GM19035 (cell line): ENCODE measurements around the gene DENND10.
"Not testable (repeated sequence)": the region's sequence is repeated elsewhere in the genome, so short reads cannot be mapped to it uniquely, and the experiment has no call there.

ENCODE experiments used
- ATAC-seq: cut with Tn5 transposase; IDR thresholded peaks from one replicate; pipeline ENCODE4 v1.9.1; 2021; ENCODE audit not compliant: unreplicated experiment

Gene DENND10

GRCh38 chr10:119098576-119098975, 5.3 kb upstream of the DENND10 start:
- ATAC-seq = no peak

- no peak for ATAC-seq
These were observed 3.3 kb upstream of the DENND10 start for GRCh38 chr10:119100434-119101238.

- no peak for ATAC-seq
These were observed 2.4 kb upstream of the DENND10 start for GRCh38 chr10:119101366-119102098.

- ATAC-seq = no peak
These were observed 541 bp upstream of the DENND10 start for GRCh38 chr10:119103241-119103902.

GRCh38 chr10:119104654-119105015, 722 bp downstream of the DENND10 start:
- ATAC-seq = peak; percentile 41

GRCh38 chr10:119105155-119105554, 1.2 kb downstream of the DENND10 start:
- no peak for ATAC-seq

GRCh38 chr10:119105899-119106298, 2.0 kb downstream of the DENND10 start:
- not testable (repeated sequence) for ATAC-seq

GRCh38 chr10:119107106-119107505, 3.2 kb downstream of the DENND10 start:
- ATAC-seq = not testable (repeated sequence)

GRCh38 chr10:119107771-119108170, 3.9 kb downstream of the DENND10 start:
- not testable (repeated sequence) for ATAC-seq

GRCh38 chr10:119112056-119112455, 8.1 kb downstream of the DENND10 start:
- ATAC-seq = no peak

- no peak for ATAC-seq
These were observed 10.1 kb downstream of the DENND10 start for GRCh38 chr10:119113751-119114732.

GRCh38 chr10:119115926-119116325, 12.0 kb downstream of the DENND10 start:
- ATAC-seq = no peak

GRCh38 chr10:119116326-119116951, 12.5 kb downstream of the DENND10 start:
- no peak for ATAC-seq

GRCh38 chr10:119118231-119118630, 14.3 kb downstream of the DENND10 start:
- ATAC-seq = no peak

GRCh38 chr10:119119400-119119799, 15.5 kb downstream of the DENND10 start:
- ATAC-seq = no peak

GRCh38 chr10:119120413-119120867, 16.5 kb downstream of the DENND10 start:
- ATAC-seq = peak; percentile 88

GRCh38 chr10:119120875-119121274, 17.0 kb downstream of the DENND10 start:
- ATAC-seq = no peak

- no peak for ATAC-seq
These were observed 22.0 kb downstream of the DENND10 start for GRCh38 chr10:119125942-119126341.

- ATAC-seq = no peak
These were observed 25.8 kb downstream of the DENND10 start for GRCh38 chr10:119129721-119130120.
